MG63 (cell line): ENCODE results near the gene C3orf33. TPM values are rescaled to one million over a fixed set of nuclear protein-coding genes. Genes with fewer than 3 reads are reported as not detected.

ENCODE experiments used
- DNase-seq: peaks from one replicate; pipeline ENCODE4 v3.0.0-alpha.2; 2020
- H3K27me3 ChIP-seq: fragments of 250-450 bp; sonication (Bioruptor Pico); 2 replicates; pipeline ENCODE4 v1.5.1; 2020; ENCODE audit warnings: mild to moderate bottlenecking, moderate library complexity
- H3K36me3 ChIP-seq: fragments of 250-450 bp; sonication (Bioruptor Pico); 2 replicates; pipeline ENCODE4 v1.5.1; 2020; ENCODE audit warnings: mild to moderate bottlenecking, moderate library complexity
- H3K4me3 ChIP-seq: fragments of 250-450 bp; sonication (Bioruptor Pico); 2 replicates; pipeline ENCODE4 v1.5.1; 2020; ENCODE audit warnings: mild to moderate bottlenecking, moderate library complexity
- H3K9me3 ChIP-seq: fragments of 250-450 bp; sonication (Bioruptor Pico); 2 replicates; pipeline ENCODE4 v1.5.1; 2020; ENCODE audit warnings: mild to moderate bottlenecking, moderate library complexity
- total RNA-seq: library from RNA; depleted of rRNA; stranded (reverse); fragments of >200 nt; shearing (Covaris generic); gene quantifications from 2 replicates; pipeline ENCODE4 v1.2.3, GENCODE V29; 2014; ENCODE audit warnings: low replicate concordance

The C3orf33 gene
- total RNA-seq, 1 experiment from 2014 or later = 5.1 TPM

DNA sequence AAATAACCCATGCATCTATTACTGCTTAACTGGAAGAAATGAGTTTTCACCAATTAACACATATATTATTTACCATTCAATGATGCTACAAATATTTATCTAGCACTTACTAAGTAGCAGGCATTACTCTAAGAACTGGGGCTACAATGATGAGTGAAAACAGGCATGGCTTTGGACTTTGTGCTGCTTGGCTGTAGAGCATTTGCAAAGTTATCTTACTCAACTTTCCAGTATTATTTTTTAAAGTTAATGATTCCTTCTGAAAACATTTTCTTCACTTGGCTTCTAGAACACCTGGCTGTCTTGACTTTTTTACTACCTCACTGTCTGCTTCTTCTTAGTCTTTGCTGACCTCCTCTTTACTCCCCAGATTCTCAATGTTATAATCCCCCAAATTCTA lies 1.8 kb downstream of the C3orf33 start:
- Histone ChIP-seq H3K4me3 (no peak overlapping the region), H3K9me3 (no peaks in the 10 kb centered on the region), H3K27me3 (no peaks in the 10 kb centered on the region), H3K36me3 (no peaks in the 10 kb centered on the region; the same call in 1 of the 2 replicates)
- DNase-seq = no peak

DNA sequence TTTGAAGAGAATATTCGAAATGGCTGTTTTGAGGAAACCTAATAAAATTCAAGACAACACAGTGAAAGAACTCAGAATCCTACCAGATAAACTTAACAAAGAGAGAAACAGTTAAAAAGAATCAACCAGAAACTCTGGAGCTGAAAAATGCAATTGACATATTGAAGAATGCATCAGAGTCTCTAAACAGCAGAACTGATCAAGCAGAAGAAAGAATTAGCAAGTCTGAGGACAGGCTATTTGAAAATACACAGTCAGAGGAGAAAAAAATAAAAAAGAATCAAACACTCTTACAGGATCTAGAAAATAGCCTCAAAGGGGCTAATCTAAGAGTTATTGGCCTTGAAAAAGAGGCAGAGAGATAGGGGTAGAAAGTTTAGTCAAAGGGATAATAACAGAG lies 13.5 kb downstream of the C3orf33 start:
- no peaks in the 10 kb centered on the region; the same call in 1 of the 2 replicates for H3K9me3 ChIP-seq
- H3K27me3 ChIP-seq = no peaks in the 10 kb centered on the region
- no peak for DNase-seq
- no peak overlapping the region for H3K4me3 ChIP-seq
- H3K36me3 ChIP-seq = 0 out of 2 replicates have a peak, but pooled peaks cover 8% of the 10 kb centered on the region

DNA sequence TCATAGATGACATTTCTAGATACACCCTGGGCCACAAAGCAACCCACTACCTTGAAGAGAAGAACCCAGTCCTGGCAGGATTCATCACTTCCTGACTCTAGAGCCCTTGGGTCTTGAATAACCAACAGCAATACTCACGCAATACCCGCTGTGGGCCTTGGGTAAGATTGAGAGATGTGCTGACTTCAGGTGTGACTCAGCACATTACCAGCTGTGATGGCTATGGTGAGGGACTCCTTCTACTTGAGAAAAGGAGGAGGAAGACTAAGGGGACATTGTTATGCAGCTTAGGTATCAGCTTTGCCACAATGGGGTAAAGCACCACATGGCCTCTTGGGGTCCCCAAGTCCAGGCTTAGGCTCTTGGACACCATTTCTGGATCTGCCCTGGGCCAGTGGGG lies 14.9 kb downstream of the C3orf33 start:
- no peaks in the 10 kb centered on the region for H3K27me3 ChIP-seq
- no peak for DNase-seq

DNA sequence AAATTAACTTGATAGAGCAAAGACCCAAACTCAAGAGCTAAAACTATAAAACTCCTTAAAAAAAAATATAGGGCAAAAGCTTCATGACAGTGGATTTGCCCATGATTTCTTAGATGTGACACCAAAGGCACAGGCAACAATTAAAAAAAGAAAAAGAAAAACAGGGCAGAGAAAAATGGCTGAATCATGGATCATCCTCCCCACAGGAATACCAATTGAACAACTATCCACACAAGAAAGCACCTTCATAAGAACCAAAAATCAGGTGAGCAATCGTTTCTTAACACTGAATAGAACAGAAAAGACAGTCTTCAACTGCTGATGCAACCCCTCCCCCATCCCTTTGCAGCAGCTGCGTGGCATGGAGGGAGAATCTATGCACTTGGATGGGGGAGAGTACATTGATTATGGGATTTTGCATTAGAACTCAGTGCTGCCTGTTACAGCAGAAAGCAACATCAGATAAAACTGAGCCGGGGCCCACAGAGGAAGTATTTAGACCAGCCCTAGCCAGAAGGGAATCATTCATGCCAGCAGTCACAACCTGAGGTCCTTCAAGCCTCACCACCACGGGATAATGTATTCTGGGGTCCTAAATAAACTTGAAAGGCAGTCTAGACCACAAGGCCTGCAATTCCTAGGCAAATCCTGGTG lies 15.7 kb downstream of the C3orf33 start:
- Histone ChIP-seq H3K27me3 (no peaks in the 10 kb centered on the region), H3K36me3 (0 out of 2 replicates have a peak, but pooled peaks cover 8% of the 10 kb centered on the region), H3K9me3 (no peaks in the 10 kb centered on the region), H3K4me3 (no peak overlapping the region)
- DNase-seq = no peak

More for the DNA sequence above, 14.9 kb downstream of the C3orf33 start:
- Histone ChIP-seq H3K4me3 (no peak overlapping the region), H3K36me3 (0 out of 2 replicates have a peak, but pooled peaks cover 8% of the 10 kb centered on the region), H3K9me3 (no peaks in the 10 kb centered on the region)

DNA sequence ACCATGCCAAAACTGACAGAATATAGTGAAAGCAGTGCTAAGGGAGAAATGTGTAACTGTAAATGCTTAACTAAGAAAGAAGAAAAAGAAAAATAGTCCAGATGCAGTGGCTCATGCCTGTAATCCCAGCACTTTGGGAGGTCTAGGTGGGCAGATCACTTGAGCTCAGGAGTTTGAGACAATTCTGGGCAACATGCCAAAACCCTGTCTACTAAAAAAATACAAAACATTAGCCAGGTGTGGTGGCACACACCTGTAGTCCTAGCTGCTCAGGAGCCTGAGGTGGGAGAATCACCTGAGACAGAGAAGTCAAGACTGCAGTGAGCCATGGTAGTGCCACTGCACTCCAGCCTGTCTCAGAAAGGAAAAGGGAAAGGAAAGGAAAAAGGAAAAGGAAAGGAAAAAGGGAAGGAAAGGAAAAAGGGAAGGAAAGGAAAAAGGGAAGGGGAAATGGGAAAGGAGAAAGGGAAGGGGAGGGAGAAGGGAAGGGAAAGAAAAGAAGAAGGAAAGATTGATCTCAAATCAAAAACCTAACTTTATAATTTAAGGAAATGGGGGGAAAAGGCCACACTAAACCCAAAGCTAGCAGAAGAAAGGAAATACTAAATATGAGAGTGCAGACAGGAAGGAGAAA lies 20.3 kb downstream of the C3orf33 start:
- no peaks in the 10 kb centered on the region for H3K27me3 ChIP-seq
- DNase-seq = no peak
- no peak overlapping the region for H3K4me3 ChIP-seq
- peaks cover 3% of the 10 kb centered on the region; the same call in 1 of the 2 replicates for H3K9me3 ChIP-seq
- H3K36me3 ChIP-seq = 0 out of 2 replicates have a peak, but pooled peaks cover under 1% of the 10 kb centered on the region

DNA sequence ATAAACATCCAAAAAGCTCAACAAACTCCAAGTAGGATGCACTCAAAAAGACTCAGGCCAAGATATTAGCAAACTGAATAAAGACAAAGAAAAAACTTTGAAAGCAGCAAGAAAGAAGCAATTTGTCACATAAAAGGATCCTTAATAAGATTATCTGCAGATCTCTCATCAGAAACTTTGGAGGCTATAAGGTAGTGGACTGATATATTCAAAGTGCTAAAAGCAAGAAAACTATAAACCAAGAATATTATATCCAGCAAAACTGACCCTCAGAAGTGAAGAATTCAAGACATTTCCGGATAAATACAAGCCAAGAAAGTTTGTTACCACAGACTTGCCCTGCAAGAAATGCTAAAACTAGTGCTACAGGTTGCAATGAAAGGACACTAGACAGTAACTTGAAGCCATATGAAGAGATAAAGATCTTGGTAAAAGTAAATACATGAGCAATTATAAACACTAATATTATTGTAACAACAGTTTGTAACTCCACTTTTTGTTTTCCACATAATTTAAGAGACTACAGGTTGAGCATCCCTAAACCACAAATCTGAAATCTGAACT lies 23.6 kb downstream of the C3orf33 start:
- no peak for DNase-seq
- no peaks in the 10 kb centered on the region for H3K27me3 ChIP-seq

DNA sequence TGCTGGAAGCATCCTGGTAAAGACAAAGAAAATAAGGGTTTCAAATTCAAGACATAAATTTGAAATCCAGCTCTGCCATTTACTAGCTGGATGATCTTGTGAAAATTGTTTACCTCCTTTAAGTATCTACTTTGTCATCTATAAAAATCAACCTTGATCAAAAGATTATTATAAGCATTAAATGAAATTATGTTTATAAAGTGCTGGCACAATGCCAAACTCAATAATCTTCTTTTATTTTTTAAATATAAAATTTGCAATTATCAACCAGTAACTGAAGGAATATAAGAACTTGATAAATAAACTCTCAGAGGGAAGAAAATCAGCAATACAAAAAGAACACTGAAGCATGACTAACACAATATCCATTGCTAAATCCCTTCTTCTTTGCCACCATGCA lies 25.8 kb downstream of the C3orf33 start:
- no peak for DNase-seq
- no peak overlapping the region for H3K4me3 ChIP-seq

More for the DNA sequence above, 23.6 kb downstream of the C3orf33 start:
- no peak overlapping the region for H3K4me3 ChIP-seq
- no peaks in the 10 kb centered on the region for H3K36me3 ChIP-seq
- H3K9me3 ChIP-seq = peaks cover 3% of the 10 kb centered on the region; the same call in 1 of the 2 replicates

DNA sequence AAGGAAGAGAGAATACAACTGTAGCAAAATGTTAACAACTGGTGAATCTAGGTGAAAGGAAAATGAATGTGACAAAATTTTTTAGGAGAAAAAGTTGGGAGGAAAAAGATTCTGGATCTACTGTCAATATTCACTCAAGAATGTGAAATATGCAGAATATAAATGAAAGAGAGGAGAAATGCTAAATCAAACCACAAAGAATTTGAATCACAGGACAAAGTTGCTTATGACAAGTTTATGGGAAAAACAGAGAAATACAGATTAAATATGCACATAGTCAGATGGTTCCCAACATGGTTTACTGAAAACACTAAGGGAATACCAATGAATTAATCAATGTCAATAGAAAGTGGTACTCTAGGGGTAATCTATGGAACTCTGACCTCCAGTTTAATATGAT lies 27.6 kb downstream of the C3orf33 start:
- Histone ChIP-seq H3K36me3 (no peaks in the 10 kb centered on the region; the same call in 1 of the 2 replicates), H3K27me3 (no peaks in the 10 kb centered on the region), H3K9me3 (peaks cover 3% of the 10 kb centered on the region; the same call in 1 of the 2 replicates), H3K4me3 (no peak overlapping the region)
- no peak for DNase-seq

More for the DNA sequence above, 25.8 kb downstream of the C3orf33 start:
- no peaks in the 10 kb centered on the region for H3K27me3 ChIP-seq
- H3K36me3 ChIP-seq = no peaks in the 10 kb centered on the region
- H3K9me3 ChIP-seq = peaks cover 3% of the 10 kb centered on the region; the same call in 1 of the 2 replicates

DNA sequence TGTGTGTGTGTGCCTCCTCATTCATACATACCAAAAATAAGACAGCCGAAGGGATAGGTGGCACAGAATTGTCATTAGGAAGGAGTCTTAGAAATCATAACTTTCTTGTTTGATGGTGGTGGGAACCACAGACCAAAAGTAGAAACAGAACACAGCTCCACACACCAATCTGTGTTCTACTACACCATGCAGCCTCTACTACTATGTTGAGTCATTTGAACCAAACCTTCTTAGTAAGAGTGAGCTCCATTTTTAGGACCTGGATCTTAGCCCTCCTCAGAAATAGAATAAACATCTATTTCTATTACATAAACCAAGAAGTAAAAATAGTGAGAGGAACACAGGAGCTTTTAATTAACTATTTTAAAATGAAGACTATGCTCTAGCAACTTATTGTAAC lies 33.3 kb downstream of the C3orf33 start:
- H3K27me3 ChIP-seq = no peaks in the 10 kb centered on the region
- H3K9me3 ChIP-seq = no peaks in the 10 kb centered on the region
- no peaks in the 10 kb centered on the region; the same call in 1 of the 2 replicates for H3K36me3 ChIP-seq
- DNase-seq = no peak
- H3K4me3 ChIP-seq = no peak overlapping the region

DNA sequence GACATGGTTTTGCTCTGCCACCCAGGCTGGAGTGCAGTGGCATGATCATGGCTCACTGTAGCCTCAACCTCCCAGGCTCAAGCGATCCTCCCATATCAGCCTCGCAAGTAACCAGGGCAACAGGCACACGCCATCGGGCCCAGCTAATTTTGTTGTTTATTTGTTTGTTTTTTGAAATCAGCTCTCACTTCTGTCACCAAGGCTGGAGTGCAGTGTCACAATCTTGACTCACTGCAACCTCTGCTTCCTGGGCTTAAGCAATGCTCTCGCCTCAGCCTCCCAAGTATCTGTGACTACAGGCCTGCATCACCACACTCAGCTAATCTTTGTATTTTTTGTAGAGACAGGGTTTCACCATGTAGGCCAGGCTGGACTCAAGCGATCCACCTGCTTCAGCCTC lies 35.0 kb downstream of the C3orf33 start:
- H3K36me3 ChIP-seq = no peaks in the 10 kb centered on the region; the same call in 1 of the 2 replicates
- H3K9me3 ChIP-seq = no peaks in the 10 kb centered on the region
- H3K4me3 ChIP-seq = no peak overlapping the region
- DNase-seq = no peak
- no peaks in the 10 kb centered on the region for H3K27me3 ChIP-seq

DNA sequence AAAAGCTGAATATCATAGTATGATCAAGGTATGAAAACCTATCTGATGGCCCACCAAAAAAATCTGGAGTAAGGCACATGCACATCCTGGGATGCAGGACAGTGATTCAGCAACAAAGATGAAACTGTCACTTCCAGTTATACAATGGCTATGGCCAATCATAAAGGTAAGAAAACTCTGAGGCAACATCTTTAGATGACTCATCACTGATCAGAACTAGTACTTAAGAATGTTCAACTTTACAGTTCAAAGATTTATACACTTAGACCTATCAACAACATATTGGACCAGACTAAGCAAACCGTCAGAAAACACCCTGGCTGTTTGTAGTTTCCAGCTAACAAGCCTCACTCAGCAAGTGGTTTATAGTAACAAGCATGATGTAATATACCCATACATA lies 39.9 kb downstream of the C3orf33 start:
- no peaks in the 10 kb centered on the region for H3K9me3 ChIP-seq
- H3K36me3 ChIP-seq = no peaks in the 10 kb centered on the region
- H3K4me3 ChIP-seq = no peak overlapping the region
- DNase-seq = no peak
- no peaks in the 10 kb centered on the region for H3K27me3 ChIP-seq

DNA sequence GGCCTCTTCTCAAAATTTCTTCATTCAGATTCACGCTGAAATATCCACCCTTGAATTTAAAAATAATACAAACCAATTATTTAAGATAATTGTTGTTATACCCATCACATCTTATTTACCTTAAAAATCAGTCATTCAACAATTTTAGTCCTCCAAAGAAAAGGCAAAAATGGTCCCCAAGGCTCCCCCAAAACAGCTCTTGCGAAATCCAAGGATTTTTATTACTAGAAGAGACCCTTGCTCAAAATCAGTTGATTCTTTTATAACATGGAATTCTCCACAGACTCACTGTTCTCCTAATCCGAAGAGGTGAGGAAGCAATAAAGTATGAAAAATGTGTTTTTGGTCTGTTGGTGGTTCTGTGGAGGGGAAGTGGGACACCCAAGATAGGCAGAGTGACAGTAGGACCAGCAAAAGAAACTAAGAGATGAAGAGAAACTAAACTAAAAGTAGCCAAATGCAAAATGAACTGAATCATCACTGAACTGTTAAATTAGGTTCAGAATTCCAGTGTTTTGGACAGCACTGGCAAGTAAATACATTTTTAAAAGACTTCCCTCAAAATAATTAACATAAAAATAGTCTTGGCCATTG lies 42.1 kb downstream of the C3orf33 start:
- Histone ChIP-seq H3K27me3 (no peaks in the 10 kb centered on the region), H3K4me3 (no peak overlapping the region), H3K36me3 (no peaks in the 10 kb centered on the region), H3K9me3 (no peaks in the 10 kb centered on the region)
- DNase-seq = no peak

DNA sequence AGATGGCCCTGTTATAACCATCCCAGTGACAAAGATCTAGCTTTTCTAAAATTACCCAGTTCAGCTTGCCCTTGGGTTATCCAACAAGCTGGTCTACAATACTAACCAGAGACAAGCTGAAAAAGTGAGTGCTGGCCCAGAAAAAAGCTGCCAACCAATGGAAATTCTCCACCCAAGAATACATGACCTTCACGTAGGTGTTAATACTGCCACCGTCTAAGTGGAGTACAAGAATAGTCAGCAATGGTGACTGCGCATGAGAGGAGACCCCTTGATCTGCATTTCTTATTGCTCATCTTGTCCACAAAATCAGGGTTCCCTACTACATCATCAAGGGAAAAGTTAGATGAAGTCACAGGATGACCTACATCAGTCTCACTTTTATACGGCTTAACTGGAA lies 45.4 kb downstream of the C3orf33 start:
- Histone ChIP-seq H3K9me3 (no peaks in the 10 kb centered on the region), H3K4me3 (no peak overlapping the region)
- no peak for DNase-seq

DNA sequence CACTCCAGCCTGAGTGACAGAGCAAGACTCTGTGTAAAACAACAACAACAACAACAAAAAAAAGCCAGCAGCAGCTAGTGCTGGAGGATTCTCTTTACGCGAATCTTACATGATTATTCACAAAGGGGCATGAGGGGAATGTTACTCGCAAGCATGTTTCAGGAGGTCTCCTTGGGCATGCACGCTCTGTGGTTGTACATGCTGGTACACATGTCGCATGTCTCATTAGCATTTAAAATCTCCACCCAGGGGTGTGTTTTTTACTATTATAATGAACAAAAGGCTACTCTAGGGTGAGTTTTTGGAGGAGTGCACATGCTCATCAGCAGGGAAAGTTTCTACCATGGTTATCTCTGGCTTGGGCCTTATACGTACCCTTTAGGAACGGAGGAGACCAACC lies 48.5 kb downstream of the C3orf33 start:
- Histone ChIP-seq H3K4me3 (no peak overlapping the region), H3K27me3 (no peaks in the 10 kb centered on the region), H3K9me3 (no peaks in the 10 kb centered on the region), H3K36me3 (no peaks in the 10 kb centered on the region)
- no peak for DNase-seq

More for the DNA sequence above, 45.4 kb downstream of the C3orf33 start:
- H3K36me3 ChIP-seq = no peaks in the 10 kb centered on the region
- H3K27me3 ChIP-seq = no peaks in the 10 kb centered on the region

DNA sequence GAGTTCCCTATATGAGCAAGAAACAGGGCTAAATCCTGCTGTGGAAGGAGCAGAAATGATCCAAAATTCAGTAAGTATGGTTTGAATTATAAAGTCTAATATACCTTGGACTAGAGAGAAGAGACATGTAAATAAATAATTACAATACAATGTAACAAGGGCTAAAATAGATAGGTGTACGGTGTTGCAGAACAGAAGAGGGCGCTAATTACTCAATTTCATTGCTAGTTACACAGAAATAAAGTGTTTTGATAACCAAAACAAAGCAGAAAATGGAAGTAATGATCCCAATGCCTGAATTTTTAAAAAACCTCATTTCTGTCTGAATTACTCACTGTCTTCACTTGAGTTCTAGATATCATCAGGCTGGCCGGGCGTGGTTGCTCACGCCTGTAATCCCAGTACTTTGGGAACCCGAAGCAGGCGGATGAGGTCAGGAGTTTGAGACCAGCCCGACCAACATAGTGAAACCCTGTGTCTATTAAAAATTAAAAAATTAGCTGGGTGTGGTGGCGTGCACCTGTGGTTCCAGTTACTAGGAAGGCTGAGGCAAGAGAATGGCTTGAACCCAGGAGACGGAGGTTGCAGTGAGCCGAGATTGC lies 52.9 kb downstream of the C3orf33 start:
- no peaks in the 10 kb centered on the region for H3K9me3 ChIP-seq
- H3K27me3 ChIP-seq = no peaks in the 10 kb centered on the region
- DNase-seq = no peak
- no peak overlapping the region for H3K4me3 ChIP-seq
- no peaks in the 10 kb centered on the region for H3K36me3 ChIP-seq

DNA sequence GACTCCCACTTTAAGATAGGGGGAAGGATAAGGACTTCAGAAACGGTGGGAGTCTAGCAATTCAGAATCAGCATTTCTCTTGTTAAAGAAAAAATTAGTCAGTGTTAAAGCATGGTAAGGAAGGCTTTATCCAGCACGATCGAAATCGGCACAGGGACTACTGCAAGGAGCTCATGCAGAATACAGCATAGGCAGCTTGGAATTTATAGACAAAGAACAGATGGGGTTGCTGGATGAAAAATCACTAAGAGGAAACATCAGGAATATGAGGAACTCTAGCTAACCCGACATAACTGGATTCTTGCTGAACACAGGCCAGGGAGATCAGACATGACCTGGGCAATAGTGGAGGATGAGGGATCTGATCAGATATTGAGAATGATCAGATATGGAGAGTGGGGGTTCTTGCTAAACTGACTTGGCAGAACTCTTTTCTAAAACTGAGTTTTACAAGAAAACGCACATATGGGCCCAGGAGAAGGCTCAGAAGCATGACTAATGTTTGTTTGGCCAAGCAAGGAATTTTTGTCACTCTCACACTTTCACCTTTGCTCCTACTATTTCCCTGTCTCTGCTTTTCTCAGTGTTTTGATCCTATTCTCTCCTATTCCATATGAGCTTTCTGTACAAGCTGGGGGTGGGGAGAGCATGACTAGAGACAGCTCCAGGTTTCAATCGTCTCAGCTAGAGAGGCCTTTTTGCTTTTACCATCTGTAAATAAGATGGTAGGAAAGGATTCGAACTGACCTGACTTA lies 57.3 kb downstream of the C3orf33 start:
- no peak overlapping the region for H3K4me3 ChIP-seq
- H3K9me3 ChIP-seq = no peaks in the 10 kb centered on the region
- no peaks in the 10 kb centered on the region for H3K36me3 ChIP-seq
- DNase-seq = no peak
- H3K27me3 ChIP-seq = peaks cover 12% of the 10 kb centered on the region
